Measurements from ENCODE around the gene NEUROD4.

NEUROD4 gene

GRCh38 chr12:55061024-55061423, 41.2 kb downstream of the NEUROD4 start:
- DNase-seq = no peak

- DNase-seq = no peak
Measured at GRCh38 chr12:55063291-55063690, 43.5 kb downstream of the NEUROD4 start.

DNA sequence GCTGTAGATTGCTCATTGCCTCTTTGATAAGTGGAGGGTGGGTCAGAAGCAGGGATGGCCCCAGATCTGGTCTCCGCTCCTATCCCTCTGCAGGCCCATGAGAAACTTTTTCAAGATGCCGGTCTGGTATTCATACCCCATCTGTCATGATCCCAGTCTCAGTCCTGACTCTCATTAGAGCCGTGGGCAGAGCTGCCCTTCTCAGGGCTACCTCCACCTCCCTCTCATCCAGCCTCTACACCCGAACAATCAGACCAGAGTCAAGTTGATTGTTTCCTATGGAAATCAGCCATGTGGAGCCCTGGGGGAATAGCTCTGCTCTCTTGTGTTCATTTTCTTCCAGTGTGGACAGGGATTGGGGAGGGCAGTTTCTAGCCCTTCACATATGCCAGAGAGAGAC, 45.8 kb downstream of the NEUROD4 start:
- DNase-seq = no peak

DNA sequence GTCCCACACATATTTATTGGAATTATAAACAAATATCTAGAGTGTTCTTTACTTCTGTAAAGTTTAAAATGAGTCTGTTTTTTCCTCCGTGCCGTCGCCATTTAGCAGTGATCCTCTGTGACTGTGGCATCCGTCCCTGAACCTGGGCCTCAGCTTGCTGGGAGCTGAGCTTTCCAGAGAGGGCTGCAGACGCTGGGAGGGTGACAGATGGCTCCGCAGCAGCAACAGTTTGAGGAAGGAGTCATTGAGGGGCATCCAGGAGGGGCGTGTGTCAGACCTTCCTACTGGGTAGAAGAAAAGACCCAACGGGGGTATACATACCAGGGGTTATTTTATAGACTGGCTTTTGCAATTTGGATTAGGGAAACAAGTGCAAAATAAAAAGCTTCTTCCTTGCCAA, 47.9 kb downstream of the NEUROD4 start:
- DNase-seq = no peak

DNA sequence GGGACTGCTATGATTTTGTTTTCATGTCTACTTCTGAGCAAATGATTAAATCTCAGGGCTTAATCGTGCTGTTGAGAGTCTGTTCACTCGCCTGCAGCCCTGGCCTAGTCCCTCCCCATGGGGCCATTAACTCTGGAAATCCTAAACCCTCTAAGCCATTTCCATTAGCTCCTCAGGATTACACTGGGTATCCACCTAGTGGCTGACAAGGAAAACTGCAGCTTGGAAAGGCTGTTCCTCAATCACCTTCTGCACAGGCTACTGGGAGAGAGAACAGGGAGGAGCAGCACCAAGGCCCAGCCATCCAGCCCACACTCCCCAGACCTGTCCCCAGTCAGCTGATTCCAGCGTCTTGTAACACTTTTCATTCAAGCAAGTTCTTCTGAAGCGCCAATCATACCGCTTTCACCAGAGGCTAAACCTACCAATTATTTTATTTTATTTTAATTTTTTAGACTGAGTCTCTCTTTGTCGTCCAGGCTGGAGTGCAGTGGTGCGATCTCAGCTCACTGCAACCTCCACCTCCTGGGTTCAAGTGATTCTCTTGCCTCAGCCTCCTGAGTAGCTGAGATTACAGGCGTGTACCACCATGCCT, 48.7 kb downstream of the NEUROD4 start:
- DNase-seq = peak; percentile 62 to 75

- DNase-seq = peak; percentile 36 to 41
Measured at GRCh38 chr12:55072083-55072482, 52.3 kb downstream of the NEUROD4 start.

DNA sequence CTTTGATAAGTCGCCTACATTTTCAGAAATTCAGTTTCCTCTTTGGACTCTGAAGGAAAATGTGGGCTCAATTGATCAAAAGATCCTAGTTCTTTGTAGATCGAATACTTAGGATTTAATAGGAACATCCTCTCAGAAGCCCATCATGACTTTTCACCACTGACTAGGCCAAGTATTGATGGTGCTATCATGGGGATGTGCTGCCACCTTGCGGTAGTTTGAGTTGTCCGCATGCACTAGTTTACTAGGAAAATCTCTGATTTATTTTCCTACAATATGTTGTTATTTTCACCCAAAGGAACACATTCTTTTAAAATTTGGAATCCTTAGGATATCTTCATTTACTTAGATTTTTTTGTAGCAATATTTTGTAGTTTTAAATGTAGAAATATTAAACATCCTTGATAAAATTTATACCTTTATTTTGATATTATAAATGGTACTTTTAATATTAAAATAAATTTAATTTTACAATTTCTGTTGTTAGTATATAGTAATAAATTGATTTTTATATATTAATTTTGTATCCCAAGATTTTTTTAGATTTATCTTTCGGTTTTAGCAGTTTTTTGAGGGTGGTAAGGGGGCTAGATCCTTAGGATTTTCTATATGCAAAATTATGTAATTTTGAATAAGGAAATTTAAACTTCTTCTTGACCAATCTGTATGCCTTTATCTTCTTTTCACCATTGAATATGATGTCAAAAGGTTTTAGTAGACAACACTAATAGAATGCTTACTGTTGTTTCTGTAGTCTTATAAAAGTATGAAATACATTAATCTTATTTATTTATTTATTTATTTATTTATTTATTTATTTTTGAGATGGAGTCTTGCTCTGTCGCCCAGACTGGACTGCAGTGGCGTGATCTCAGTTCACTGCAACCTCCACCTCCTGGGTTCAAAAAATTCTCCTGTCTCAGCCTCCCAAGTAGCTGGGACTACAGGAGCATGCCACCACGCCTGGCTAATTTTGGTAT, 53.6 kb downstream of the NEUROD4 start:
- DNase-seq = peak; percentile 76 to 83

GRCh38 chr12:55074806-55075205, 55.0 kb downstream of the NEUROD4 start:
- DNase-seq = no peak
